HG03460 (cell line): ENCODE measurements around the gene TIFAB.

Source experiments
- ATAC-seq: cut with Tn5 transposase; IDR thresholded peaks from one replicate; pipeline ENCODE4 v1.9.1; 2021; ENCODE audit not compliant: unreplicated experiment

The TIFAB gene

DNA sequence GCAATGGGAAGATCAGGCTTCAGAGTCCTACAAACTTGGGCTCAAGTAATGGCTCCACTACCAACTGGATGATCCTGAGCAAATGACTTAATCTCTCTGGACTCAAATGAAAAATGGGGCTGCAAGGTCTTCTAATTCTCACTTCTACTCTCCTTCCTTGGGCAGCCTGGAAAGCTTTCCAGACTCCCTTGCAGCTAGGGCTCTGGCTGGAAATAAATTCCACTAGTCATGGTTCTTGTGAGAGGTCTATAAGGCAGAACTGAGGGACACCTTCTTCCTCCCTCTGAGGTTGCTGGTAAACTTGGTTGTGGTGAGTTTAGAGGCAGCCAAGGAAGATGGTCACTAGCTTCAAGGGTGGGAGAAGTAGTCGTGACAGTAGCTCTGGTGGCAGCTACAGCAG, 23.6 kb downstream of the TIFAB start:
- no peak for ATAC-seq

DNA sequence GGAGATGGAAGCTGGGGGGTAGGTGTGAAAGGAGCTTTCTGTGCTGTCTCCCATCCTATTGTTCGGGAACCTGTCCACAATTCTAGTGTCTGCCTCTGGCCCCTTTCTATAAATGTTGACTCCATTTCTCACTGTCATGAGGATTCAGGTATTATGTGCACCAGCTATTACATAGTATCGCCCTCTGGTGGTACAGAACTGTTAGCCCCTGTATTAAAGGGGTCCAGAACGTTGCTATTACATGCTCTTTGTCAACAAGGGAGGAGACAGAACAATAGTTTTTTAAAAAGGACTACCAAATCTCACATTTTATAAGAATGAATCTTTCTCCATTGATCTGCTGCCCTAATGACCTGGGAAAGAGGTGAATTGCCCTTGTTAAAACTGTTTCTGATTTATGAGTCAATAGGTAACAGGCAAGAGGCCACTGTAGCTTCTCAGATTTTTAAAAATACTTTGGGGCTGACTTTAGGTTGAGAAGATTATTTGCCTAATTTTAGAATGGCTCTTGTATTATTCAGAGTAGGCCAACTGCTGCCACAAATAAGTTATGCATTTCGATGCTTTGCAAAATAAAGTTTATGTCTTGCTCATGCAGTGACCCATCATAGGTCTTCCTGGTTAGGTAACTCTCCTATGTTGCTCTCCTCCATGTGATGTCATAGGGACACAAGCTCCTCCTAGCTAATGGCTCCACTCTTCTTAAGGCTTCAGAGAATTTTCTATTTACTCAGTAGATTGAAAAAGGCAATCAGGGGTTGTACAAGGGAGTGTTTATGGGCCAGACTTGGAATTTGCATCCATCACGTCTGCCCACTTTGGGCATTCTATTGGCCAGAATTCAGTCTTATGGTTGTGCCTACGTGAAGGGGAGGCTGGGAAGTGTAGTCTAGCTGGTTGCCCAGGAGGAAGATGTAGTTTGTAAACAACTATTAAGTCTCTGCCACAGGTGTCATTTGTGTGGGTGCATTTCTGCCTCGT, 25.8 kb downstream of the TIFAB start:
- ATAC-seq, result no peak

DNA sequence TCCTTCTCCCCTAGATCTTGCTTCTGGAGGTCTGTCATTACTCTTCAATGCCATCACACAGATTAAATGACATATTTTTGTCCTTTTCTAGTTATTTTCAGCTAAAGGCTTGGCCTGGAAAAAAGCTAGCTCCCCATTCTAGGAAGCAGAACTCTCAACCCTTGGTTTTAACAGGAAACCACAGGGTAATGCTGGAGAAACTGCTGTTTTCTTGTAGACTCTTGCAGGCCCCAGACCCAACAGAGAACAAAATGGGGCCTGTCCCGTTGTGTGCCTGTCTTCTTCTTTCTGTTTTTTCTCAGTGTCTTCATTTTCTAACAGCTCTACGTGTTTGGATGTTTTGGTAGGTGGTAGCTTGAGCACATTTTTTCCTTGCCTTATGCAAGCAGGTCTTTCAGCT, 26.5 kb downstream of the TIFAB start:
- ATAC-seq, result no peak

DNA sequence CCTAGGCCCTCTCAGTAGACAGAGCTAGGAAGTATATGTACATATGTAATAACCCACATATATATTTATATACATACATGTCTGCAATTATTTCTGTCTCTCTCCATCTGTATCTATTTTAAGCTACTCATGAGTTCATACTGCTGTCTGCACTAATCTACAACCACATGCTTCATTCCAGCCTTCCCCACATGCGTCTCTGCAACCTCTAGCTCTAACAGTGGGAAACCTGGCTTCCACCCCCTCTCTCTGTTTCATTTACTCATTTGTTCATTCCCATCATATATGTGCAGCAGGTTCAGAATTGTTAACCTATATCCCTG, 28.3 kb downstream of the TIFAB start:
- no peak for ATAC-seq

DNA sequence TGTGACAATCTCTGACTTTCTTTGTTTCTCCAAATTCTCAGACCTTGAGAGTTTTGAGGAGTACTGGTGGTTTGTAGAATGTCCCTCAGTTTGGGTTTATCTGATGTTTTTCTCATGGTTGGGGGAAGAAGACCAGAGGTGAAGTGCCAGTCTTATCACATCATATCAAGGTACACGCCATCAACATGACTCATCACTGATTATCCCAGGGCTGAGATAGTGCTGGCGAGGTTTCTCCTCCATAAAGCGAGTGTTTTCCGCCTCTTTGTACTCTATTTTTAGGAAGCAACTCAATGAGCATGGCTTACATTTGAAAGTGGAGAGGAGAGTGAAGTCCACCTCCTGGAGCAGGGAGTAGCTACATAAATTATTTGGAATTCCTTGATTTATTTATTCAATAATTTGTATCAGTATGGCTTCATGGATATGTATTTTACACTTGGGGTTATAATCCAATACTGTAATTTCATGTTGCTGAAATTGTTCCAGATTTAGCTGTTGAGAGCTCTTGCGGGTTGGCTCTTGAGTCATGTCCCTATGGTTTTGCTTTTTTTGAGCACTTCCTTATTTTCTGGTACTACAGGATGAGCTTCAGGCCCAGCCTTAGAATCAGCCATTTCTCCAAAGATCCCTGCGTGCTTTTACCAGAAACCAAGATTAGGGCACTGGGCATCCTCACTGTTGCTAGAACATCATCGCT, 28.9 kb downstream of the TIFAB start:
- ATAC-seq, result no peak

DNA sequence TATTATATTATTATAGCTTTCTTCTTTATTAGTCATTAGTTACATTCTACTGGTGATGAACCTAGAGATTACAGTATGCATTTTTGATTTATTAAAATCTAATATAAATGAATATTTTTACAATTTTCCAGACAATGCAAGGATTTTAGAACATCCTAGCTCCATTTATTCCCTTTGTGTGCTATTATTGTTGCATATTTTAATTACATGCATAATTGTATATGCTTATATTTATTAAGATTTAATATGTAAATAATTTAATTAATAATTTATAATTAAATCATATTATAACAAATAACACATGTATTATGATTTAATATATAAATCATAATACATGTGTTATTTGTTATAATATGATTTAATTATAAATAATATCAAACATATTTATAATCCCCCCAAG, 29.7 kb downstream of the TIFAB start:
- ATAC-seq, result no peak

DNA sequence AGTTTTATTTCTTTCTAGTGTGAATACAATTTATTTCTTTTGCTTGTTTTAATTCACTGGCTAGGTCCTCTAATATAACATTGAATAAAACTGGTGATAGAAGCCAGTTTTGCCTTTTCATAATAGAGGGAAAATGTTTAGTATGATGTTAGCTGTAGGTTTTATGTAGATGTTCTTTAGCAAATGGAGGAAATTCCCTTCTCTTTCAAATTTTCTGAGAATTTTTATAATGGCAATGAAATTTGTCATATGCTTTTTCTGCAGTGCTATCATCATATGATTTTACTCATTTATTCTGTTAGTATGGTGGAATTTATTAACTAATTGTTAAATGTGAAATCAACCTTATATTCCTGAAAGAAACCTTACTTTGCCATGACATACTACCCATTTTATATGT, 35.1 kb downstream of the TIFAB start:
- no peak for ATAC-seq

DNA sequence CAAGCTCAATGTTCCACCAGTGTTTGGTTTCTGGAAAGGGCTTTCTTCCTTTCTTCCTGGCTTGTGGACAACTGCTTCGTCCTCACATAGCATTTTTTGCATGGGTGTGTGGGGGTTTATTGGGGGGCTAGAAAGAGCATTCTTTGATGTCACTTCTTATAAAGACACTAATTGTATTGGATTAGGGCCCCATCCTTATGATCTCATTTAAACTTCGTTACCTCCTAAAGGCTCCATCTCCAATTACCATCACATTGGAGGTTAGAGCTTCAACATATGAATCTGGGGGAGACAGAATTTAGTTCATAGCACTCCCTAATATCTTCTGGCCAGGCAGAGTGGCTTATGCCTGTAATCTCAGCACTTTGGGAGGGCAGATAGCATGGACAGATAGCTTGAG, 47.1 kb downstream of the TIFAB start:
- ATAC-seq, result no peak

DNA sequence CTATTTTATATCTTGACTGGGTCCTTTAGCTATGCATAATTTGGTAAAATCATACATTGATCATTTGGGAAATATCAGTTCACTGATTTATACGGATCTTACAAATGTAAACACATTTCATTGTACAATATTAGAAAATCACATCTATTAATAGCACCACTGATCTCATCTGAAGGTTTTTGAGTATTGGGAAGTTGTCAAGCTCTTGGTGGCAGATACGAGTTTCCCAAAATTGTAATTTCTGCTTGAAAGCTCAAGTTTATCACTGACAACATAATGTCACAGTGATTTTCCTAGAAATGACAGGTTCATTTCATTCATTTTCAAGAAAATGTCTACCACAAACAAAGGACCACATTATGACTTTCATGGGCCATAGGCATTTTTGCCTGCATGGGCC, 50.1 kb downstream of the TIFAB start:
- no peak for ATAC-seq

DNA sequence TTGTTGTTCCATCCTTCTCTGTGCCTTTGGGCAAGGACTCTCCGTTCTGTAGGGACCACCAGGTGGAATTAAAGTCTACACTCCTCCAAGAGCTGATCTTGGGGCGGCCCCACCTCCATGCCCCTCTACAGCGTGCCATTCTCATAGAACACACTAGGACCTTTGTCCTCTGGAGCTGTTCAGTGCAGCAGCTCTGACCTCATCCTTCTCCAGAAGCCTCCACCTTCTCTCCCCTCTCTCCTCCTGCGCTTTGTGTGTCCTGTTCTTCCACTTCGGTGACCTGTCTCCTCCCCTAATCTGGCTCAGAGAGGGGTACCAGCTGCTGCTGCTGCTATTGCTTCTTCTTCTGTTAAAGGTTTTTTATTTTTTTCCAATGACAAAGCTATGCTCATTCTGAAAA, 51.3 kb downstream of the TIFAB start:
- no peak for ATAC-seq

DNA sequence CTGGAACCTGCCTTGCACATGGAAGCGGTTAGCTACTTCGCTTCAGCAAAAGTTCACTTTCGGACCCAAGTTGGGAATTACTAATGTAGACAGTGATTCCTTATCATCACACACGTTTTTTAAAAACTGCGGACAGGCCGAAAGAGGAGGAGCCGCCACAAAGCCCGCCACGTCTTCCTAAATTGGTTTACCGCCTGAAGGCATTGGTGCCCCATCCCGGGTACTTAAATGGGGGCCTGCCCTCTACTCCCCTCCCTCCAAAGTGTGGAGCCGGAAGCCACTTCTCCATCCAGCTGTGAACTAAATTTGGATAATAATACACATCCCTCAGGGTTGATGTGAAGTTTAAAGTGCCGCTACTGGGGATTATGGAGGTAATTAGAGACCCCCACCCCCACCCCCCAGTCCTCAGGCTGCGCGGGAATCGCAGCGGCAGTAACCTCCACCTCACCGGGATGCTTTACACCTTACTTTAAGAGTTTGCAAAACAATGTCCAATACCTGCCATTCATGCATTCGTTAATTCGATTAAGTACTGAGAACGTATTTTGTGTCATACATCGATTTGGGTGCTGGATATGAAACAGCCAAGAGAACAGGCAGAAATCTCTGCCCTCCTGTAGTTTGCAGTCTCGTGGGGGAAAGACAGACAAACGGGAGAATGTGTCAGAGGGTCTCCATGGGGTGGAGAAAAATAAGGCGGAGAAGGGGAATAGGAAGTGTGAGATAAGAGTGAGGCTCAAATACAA, 52.2 kb downstream of the TIFAB start:
- no peak for ATAC-seq

DNA sequence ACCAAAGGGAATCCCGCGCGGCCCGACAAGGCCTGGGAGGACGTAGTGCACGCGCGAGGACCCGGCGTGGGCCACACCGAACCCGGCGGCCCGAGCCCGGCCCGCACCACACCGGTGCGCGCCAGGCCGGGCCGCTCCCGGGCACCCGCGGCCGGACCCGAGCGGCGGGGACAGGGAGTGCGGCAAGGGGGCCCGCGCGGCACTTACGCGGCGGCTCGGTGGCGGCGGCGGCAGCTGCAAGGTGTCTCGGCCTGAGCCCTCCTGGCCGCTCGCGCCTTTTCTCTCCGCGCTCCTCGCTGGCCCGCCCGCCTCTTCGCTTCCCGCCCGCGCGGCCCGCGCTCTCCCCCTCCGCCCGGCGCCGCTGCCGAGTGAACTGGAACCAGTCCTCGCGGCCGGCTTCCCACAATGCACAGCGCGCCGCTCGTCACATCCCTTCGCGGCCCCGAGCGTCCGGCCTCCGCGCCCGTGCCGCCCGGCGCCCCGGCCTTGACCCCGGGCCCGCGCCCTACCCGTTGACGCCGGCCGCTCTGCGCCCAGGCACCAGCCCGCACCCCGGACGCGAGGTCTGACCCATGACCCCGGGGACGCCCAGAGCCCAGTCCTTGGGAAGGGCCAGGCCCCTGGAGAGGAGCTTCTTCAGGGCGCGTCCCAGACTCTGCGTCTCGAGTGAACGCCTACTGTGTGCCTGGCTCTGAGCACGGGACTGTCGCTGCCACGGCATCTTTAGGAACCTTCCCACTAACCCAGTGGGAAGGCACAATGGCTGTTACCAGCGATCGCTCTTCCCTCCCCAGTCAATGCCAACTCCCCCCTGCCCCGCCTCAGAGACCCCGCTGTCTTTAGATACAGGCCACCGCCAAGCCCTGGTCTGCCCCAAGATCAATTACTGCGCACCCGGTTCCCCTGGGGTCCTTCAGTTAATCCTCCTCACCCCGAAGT, 53.0 kb downstream of the TIFAB start, which contains the start of gene MACROH2A1:
MACROH2A1 (minus strand) TSS at position 377 of the 939 bp plus-strand sequence. CDS start 10,138 bp downstream, outside the sequence.
- ATAC-seq, result peak; percentile 77

DNA sequence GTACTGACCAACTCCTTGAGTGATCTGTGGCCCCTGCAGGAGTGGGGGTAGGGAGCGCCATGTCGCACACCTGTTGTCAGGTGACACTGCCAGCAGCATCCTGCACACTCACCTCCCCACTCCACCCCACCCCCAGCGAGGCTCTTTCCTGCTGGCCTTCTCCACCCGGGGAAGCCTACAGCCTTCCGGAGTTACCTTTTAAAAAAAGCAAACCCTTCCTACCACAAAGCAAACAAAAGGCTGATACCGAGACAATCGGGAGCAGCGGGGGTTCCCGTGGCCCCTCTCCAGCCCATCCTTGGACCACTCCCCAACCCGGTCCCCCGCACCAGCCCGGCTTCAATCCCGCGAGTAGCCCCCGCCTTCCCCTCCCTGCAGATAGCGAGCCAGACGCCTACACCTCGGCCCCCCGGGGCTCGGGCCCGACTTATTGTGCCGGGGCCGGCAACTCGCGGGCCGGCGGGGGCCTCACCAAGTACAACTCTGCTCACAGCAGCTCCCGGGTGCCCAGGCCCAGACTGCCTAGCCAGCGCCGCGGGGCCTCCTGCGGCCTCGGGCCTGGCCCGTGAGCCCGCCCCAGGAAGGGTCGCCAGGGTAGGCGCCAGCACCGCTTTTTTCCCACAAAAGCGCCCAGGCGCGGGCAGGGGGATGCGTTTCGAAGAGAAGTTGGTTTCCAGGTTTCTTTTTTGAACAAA, 53.8 kb downstream of the TIFAB start:
- peak; percentile 28 for ATAC-seq
